K562 (cell line): Measurements from ENCODE around the gene CCDC124. TPM values are rescaled to one million over a fixed set of nuclear protein-coding genes. Genes with fewer than 3 reads are reported as not detected.
A peak's percentile ranks its signal among the peaks of the same experiment; 100 is the strongest.

Experiments
- ASH1L ChIP-seq: fragments of 450-650 bp; IDR thresholded peaks from 2 replicates; pipeline ENCODE4 v1.6.1; 2018; ENCODE audit warnings: borderline replicate concordance, mild to moderate bottlenecking, low read depth; ENCODE audit not compliant: partially characterized antibody
- ATF1 ChIP-seq, 2 experiments: fragments of 450-650 bp in 1 of 2; IDR thresholded peaks; 2 replicates each; pipeline ENCODE4 v1.6.1; 2016; ENCODE audit warnings: missing compliant biosample characterization in 1 of 2, missing genetic modification characterization in 1 of 2
- CBFA2T3 ChIP-seq: fragments of 450-650 bp; IDR thresholded peaks from 2 replicates; pipeline ENCODE4 v1.6.1; 2017
- CCNT2 ChIP-seq: IDR thresholded peaks from 2 replicates; pipeline ENCODE4 v1.6.1; 2011; ENCODE audit warnings: borderline replicate concordance, low read depth, mild to moderate bottlenecking, moderate library complexity, mixed read lengths, low read length; ENCODE audit not compliant: insufficient read length; ENCODE audit errors: extremely low read depth
- CREB1 ChIP-seq, 2 experiments: sonication (generic) in 1 of 2; formaldehyde crosslinking in 1 of 2; IDR thresholded peaks; 2 replicates each; pipeline versions ENCODE4 v1.6.1 to v1.8.0; 2012 to 2022; ENCODE audit warnings: inconsistent platforms in 1 of 2, mild to moderate bottlenecking in 1 of 2, missing genetic modification reagents in 1 of 2, moderate library complexity in 1 of 2
- DMBX1 ChIP-seq: fragments of 250-450 bp; sonication (Bioruptor Pico); IDR thresholded peaks from 2 replicates; pipeline ENCODE4 v1.8.0; 2022; ENCODE audit warnings: inconsistent platforms, mild to moderate bottlenecking, moderate library complexity, borderline replicate concordance
- DPF2 ChIP-seq: fragments of 450-650 bp; IDR thresholded peaks from 2 replicates; pipeline ENCODE4 v1.6.1; 2016
- ELF2 ChIP-seq: fragments of 250-450 bp; sonication (Bioruptor Pico); IDR thresholded peaks from 2 replicates; pipeline ENCODE4 v1.5.0; 2021; ENCODE audit warnings: mild to moderate bottlenecking
- HDAC1 ChIP-seq, 2 experiments: fragments of 450-650 bp; IDR thresholded peaks; 2 replicates each; pipeline ENCODE4 v1.6.1; 2016 to 2017; ENCODE audit warnings: inconsistent platforms in 1 of 2, mild to moderate bottlenecking in 1 of 2, moderate library complexity in 1 of 2
- HMGN3 ChIP-seq: IDR thresholded peaks from 2 replicates; pipeline ENCODE4 v1.6.1; 2011; ENCODE audit warnings: borderline replicate concordance, low read depth, mild to moderate bottlenecking, mixed read lengths, low read length; ENCODE audit not compliant: insufficient read length; ENCODE audit errors: extremely low read depth
- JUN ChIP-seq, 2 experiments: sonication (generic) in 1 of 2; formaldehyde crosslinking in 1 of 2; IDR thresholded peaks; 2 replicates each; pipeline versions ENCODE4 v1.6.1 to v1.8.0; 2012 to 2022; ENCODE audit warnings: borderline replicate concordance in 2 of 2, mild to moderate bottlenecking in 2 of 2, improper control_type of control experiment in 1 of 2, low read depth in 1 of 2, low read length in 1 of 2, missing genetic modification reagents in 1 of 2
- KLF10 ChIP-seq: fragments of 250-450 bp; sonication (Bioruptor Pico); IDR thresholded peaks from 2 replicates; pipeline ENCODE4 v1.6.1; 2021; ENCODE audit warnings: matching md5 sums
- NR4A1 ChIP-seq, 2 experiments: fragments of 250-450 bp in 1 of 2; fragments of 450-650 bp in 1 of 2; sonication (Bioruptor Pico) in 1 of 2; IDR thresholded peaks; 2 replicates each; pipeline versions ENCODE4 v1.4.0 to v1.6.1; 2016 to 2020; ENCODE audit warnings: mild to moderate bottlenecking in 2 of 2, missing compliant biosample characterization in 1 of 2, missing genetic modification characterization in 1 of 2, moderate library complexity in 1 of 2
- POLR2AphosphoS2 ChIP-seq: IDR thresholded peaks from 2 replicates; pipeline ENCODE4 v1.6.1; 2012; ENCODE audit warnings: low read length, improper control_type of control experiment
- SUPT5H ChIP-seq: fragments of 450-650 bp; IDR thresholded peaks from 2 replicates; pipeline ENCODE4 v1.6.1; 2016
- TCF7L2 ChIP-seq: fragments of 150-350 bp; IDR thresholded peaks from 2 replicates; pipeline ENCODE4 v1.6.1; 2016; ENCODE audit warnings: low read depth, mild to moderate bottlenecking, low read length, moderate library complexity
- YY1 ChIP-seq, 3 experiments: IDR thresholded peaks; 2 replicates each; pipeline ENCODE4 v1.6.1; 2011; ENCODE audit warnings: low read length in 2 of 3, mild to moderate bottlenecking in 2 of 3, moderate library complexity in 2 of 3, borderline replicate concordance in 1 of 3, control low read depth in 1 of 3, low read depth in 1 of 3; ENCODE audit not compliant: insufficient read depth in 3 of 3, insufficient replicate concordance in 2 of 3, control insufficient read depth in 1 of 3, insufficient read length in 1 of 3; ENCODE audit errors: extremely low read depth in 1 of 3
- ZNF76 ChIP-seq: fragments of 250-450 bp; sonication (Bioruptor Pico); IDR thresholded peaks from 2 replicates; pipeline ENCODE4 v1.4.0; 2020; ENCODE audit warnings: mild to moderate bottlenecking, moderate library complexity, borderline replicate concordance
- polyA plus RNA-seq, 8 experiments: library from polyadenylated mRNA; depleted of rRNA in 4 of 8; stranded (reverse) in 5 of 8; unstranded in 3 of 8; fragments of >200 nt; fragmentation: Nextera tagmentation in 2 of 8; fragmentation: Illumina TruSeq in 1 of 8; extraction: Ambion mirVana in 2 of 8; extraction: Trizol in 1 of 8; gene quantifications; 2 replicates each; pipeline versions ENCODE4 v1.2.1 to v1.2.3, GENCODE V29; 2011 to 2014; ENCODE audit warnings: inconsistent platforms in 1 of 8, missing spikeins in 1 of 8
- total RNA-seq, 7 experiments: library from RNA; depleted of rRNA in 6 of 7; stranded (reverse); fragments of >200 nt in 6 of 7; fragmentation: Illumina TruSeq in 2 of 7; extraction: Trizol in 2 of 7; gene quantifications; 2 replicates each; pipeline versions ENCODE4 v1.2.1 to v1.2.3, GENCODE V29; 2011 to 2021; ENCODE audit warnings: low replicate concordance in 1 of 7
- TF ChIP-seq, protein P1 (sequence below): sonication (generic); formaldehyde crosslinking; IDR thresholded peaks from 2 replicates; pipeline ENCODE4 v1.9.0; 2022; ENCODE audit warnings: mild to moderate bottlenecking, missing genetic modification reagents
- TF ChIP-seq, protein P2 (sequence below), 3 experiments: IDR thresholded peaks in 2 of 3; conservative IDR thresholded peaks in 1 of 3; 2 replicates each; pipeline ENCODE4 v1.5.1; 2011 to 2012; ENCODE audit warnings: low read length in 3 of 3, mild to moderate bottlenecking in 3 of 3, control low read depth in 2 of 3, improper control_type of control experiment in 1 of 3, inconsistent platforms in 1 of 3, low read depth in 1 of 3, mixed read lengths in 1 of 3, moderate library complexity in 1 of 3; ENCODE audit not compliant: insufficient read depth in 2 of 3
- TF ChIP-seq, protein P3 (sequence below), 2 experiments: fragments of 450-650 bp; conservative IDR thresholded peaks; 2 replicates each; pipeline ENCODE4 v1.6.1; 2017; ENCODE audit warnings: mild to moderate bottlenecking in 2 of 2, moderate library complexity in 2 of 2

The CCDC124 gene
- total and polyA plus RNA-seq, 9 of the 15 experiments (the other 6 are each of a cell fraction or from before 2014, with no cell fraction given): 5.8 to 234 (median 40.1) TPM

DNA sequence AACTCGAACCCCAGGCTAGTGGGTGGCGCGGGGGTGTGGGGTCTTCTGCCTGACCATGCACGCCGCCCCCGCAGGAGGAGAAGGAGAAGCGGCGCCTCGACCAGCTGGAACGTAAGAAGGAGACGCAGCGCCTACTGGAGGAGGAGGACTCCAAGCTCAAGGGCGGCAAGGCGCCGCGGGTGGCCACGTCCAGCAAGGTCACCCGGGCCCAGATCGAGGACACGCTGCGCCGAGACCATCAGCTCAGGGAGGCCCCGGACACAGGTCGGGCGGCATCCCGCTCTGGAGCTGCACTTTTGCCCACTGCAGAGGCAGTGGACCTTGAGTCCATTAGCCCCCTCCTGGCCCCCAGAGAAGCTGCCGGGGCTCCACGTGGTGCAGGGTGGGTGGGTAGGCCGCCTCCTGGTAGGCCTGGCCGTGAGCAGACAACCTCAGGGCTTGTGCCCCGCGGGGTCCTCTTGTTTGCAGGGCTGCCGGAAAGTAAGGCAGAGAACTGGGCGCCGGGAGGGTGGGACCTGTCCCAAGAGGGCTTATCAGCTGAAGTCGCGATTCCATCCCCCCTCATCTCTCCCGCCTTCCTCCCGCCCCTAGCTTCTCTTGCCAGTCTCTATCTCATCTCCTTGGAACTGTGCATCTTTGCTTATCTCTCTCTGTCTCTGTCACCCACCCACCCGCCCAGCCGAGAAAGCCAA is 9.9 kb downstream of the CCDC124 start (continued):
- TF ChIP-seq, protein P1, sequence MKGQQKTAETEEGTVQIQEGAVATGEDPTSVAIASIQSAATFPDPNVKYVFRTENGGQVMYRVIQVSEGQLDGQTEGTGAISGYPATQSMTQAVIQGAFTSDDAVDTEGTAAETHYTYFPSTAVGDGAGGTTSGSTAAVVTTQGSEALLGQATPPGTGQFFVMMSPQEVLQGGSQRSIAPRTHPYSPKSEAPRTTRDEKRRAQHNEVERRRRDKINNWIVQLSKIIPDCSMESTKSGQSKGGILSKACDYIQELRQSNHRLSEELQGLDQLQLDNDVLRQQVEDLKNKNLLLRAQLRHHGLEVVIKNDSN (CRISPR knock-in tag): peak; percentile 79
- TF ChIP-seq JUN (IDR thresholded peaks at IDR 0.05; ENCODE audit: borderline replicate concordance, low read depth, low read length) (no peak), JUN (CRISPR knock-in tag; IDR thresholded peaks at IDR 0.05; ENCODE audit: borderline replicate concordance) (no peak), KLF10 (no peak), ELF2 (CRISPR knock-in tag) (no peak), NR4A1 (CRISPR knock-in tag; IDR thresholded peaks at IDR 0.05) (0 out of 2 replicates have a peak, but pooled peaks have one; percentile 10), NR4A1 (tag; IDR thresholded peaks at IDR 0.05) (no peak), POLR2AphosphoS2 (no peak), YY1 (IDR thresholded peaks at IDR 0.05; ENCODE audit: borderline replicate concordance in 1 of 3, control insufficient read depth in 1 of 3, extremely low read depth in 1 of 3, insufficient read depth in 3 of 3, insufficient read length in 1 of 3, insufficient replicate concordance in 2 of 3, low read depth in 1 of 3, low read length in 2 of 3) (peak in 1 of 3 experiments; percentile 0), CCNT2 (peak; percentile 30), ZNF76 (CRISPR knock-in tag) (peak; percentile 34; the same call in 1 of the 2 replicates), CBFA2T3 (0 out of 2 replicates have a peak, but pooled peaks have one; percentile 6), HDAC1 (IDR thresholded peaks at IDR 0.05) (peak in 1 of 2 experiments; percentile 51; a peak in 1 of 4 replicates), ASH1L (no peak), DMBX1 (CRISPR knock-in tag) (no peak), HMGN3 (peak; percentile 70), DPF2 (peak; percentile 49; the same call in 1 of the 2 replicates), TCF7L2 (no peak), ATF1 (CRISPR knock-in tag; IDR thresholded peaks at IDR 0.05) (no peak), ATF1 (tag; IDR thresholded peaks at IDR 0.05) (peak; percentile 64), SUPT5H (peak; percentile 40; the same call in 1 of the 2 replicates), CREB1 (IDR thresholded peaks at IDR 0.05) (peak; percentile 32), CREB1 (CRISPR knock-in tag; IDR thresholded peaks at IDR 0.05) (peak; percentile 42; the same call in 1 of the 2 replicates)
- TF ChIP-seq, protein P2, sequence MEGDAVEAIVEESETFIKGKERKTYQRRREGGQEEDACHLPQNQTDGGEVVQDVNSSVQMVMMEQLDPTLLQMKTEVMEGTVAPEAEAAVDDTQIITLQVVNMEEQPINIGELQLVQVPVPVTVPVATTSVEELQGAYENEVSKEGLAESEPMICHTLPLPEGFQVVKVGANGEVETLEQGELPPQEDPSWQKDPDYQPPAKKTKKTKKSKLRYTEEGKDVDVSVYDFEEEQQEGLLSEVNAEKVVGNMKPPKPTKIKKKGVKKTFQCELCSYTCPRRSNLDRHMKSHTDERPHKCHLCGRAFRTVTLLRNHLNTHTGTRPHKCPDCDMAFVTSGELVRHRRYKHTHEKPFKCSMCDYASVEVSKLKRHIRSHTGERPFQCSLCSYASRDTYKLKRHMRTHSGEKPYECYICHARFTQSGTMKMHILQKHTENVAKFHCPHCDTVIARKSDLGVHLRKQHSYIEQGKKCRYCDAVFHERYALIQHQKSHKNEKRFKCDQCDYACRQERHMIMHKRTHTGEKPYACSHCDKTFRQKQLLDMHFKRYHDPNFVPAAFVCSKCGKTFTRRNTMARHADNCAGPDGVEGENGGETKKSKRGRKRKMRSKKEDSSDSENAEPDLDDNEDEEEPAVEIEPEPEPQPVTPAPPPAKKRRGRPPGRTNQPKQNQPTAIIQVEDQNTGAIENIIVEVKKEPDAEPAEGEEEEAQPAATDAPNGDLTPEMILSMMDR (IDR thresholded peaks at IDR 0.05 in 2 of 3, conservative IDR thresholded peaks at IDR 0.05 in 1 of 3; ENCODE audit: insufficient read depth in 2 of 3, low read depth in 1 of 3, low read length in 3 of 3): peak; percentile 57 to 92 (median 63)
- TF ChIP-seq, protein P3, sequence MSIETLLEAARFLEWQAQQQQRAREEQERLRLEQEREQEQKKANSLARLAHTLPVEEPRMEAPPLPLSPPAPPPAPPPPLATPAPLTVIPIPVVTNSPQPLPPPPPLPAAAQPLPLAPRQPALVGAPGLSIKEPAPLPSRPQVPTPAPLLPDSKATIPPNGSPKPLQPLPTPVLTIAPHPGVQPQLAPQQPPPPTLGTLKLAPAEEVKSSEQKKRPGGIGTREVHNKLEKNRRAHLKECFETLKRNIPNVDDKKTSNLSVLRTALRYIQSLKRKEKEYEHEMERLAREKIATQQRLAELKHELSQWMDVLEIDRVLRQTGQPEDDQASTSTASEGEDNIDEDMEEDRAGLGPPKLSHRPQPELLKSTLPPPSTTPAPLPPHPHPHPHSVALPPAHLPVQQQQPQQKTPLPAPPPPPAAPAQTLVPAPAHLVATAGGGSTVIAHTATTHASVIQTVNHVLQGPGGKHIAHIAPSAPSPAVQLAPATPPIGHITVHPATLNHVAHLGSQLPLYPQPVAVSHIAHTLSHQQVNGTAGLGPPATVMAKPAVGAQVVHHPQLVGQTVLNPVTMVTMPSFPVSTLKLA (conservative IDR thresholded peaks at IDR 0.05): peak; percentile 88 to 92
